HEK293 (cell line): ENCODE measurements around the gene HYDIN.
"Not testable (repeated sequence)": the region's sequence is repeated elsewhere in the genome, so short reads cannot be mapped to it uniquely, and the experiment has no call there.

Experiments used
- AEBP2 ChIP-seq: fragments of 450-650 bp; formaldehyde crosslinking; IDR thresholded peaks from 2 replicates; pipeline ENCODE4 v1.5.1; 2016; ENCODE audit warnings: missing biosample characterization, missing genetic modification characterization, borderline replicate concordance
- CTCF ChIP-seq: fragments of 450-650 bp; formaldehyde crosslinking; IDR thresholded peaks from 2 replicates; pipeline ENCODE4 v1.5.1; 2016; ENCODE audit warnings: missing biosample characterization, missing genetic modification characterization
- PRDM1 ChIP-seq: fragments of 450-650 bp; formaldehyde crosslinking; IDR thresholded peaks from 2 replicates; pipeline ENCODE4; 2016; ENCODE audit warnings: missing biosample characterization, missing genetic modification characterization
- RBAK ChIP-seq: fragments of 450-650 bp; formaldehyde crosslinking; IDR thresholded peaks from 2 replicates; pipeline ENCODE4 v1.5.1; 2016; ENCODE audit warnings: missing biosample characterization, missing genetic modification characterization
- REST ChIP-seq: fragments of 450-650 bp; formaldehyde crosslinking; IDR thresholded peaks from 2 replicates; pipeline ENCODE4 v1.5.1; 2016; ENCODE audit warnings: missing biosample characterization, missing genetic modification characterization
- YY1 ChIP-seq: fragments of 450-650 bp; formaldehyde crosslinking; IDR thresholded peaks from 2 replicates; pipeline ENCODE4 v1.5.1; 2018; ENCODE audit warnings: missing biosample characterization, missing genetic modification characterization
- ZNF121 ChIP-seq: fragments of 450-650 bp; formaldehyde crosslinking; IDR thresholded peaks from 2 replicates; pipeline ENCODE4 v1.5.1; 2016; ENCODE audit warnings: missing biosample characterization, missing genetic modification characterization
- ZNF354C ChIP-seq: fragments of 450-650 bp; formaldehyde crosslinking; IDR thresholded peaks from 2 replicates; pipeline ENCODE4 v1.5.1; 2016; ENCODE audit warnings: missing biosample characterization, missing genetic modification characterization, low read depth, borderline replicate concordance
- ZNF362 ChIP-seq: fragments of 450-650 bp; formaldehyde crosslinking; IDR thresholded peaks from 2 replicates; pipeline ENCODE4 v1.5.1; 2016; ENCODE audit warnings: missing biosample characterization, missing genetic modification characterization
- ZNF398 ChIP-seq: fragments of 450-650 bp; formaldehyde crosslinking; IDR thresholded peaks from 2 replicates; pipeline ENCODE4 v1.5.1; 2017; ENCODE audit warnings: missing biosample characterization, missing genetic modification characterization

- TF ChIP-seq PRDM1 (tag by site-specific recombination); ZNF398; ZNF121 (tag by site-specific recombination); CTCF; YY1; ZNF362 (tag by site-specific recombination); RBAK (tag by site-specific recombination); AEBP2 (tag by site-specific recombination); REST (tag by site-specific recombination); ZNF354C (tag by site-specific recombination): not testable (repeated sequence)
Measured at GRCh38 chr16:71110565-71110964, 120.0 kb downstream of the HYDIN start.
